HL-60/S4 treated with phorbol 12-myristate 13-acetate at 8.2 ng/mL for 4 days and 3 days (cell line): Measurements from ENCODE around the gene CACNA1S.

Experiments used
- in situ Hi-C: fragments of 300-500 bp; cut with MboI; formaldehyde crosslinking; loops from 2 replicates; pipeline ENCODE4 v1.15.0; 2022; ENCODE audit warnings: low sequenced_read_pairs

CACNA1S gene

GRCh38 chr1:200991097-200991614 lies 121.1 kb downstream of the CACNA1S start:
- in situ Hi-C loops = no loop called here

GRCh38 chr1:200990114-200990513 lies 122.1 kb downstream of the CACNA1S start:
- in situ Hi-C loops = no loop called here
